H1 (cell line): ENCODE measurements around the gene CHN2. TPM values are rescaled to one million over a fixed set of nuclear protein-coding genes. Genes with fewer than 3 reads are reported as not detected.

Experiments
- CTCF ChIA-PET: fragments of 300-600 bp; sonication (Branson Sonifier 250); formaldehyde crosslinking; loops from one replicate; lab custom pipeline; 2021; ENCODE audit not compliant: partially characterized antibody; lab: Charles Lee
- POLR2A ChIA-PET: fragments of 300-600 bp; sonication (Branson Sonifier 250); formaldehyde crosslinking; loops from one replicate; lab custom pipeline; 2021; ENCODE audit warnings: inconsistent platforms; ENCODE audit not compliant: partially characterized antibody; lab: Charles Lee
- DNase-seq, 2 experiments: peaks; one replicate each; pipeline versions ENCODE4 v3.0.0 to v3.0.0-alpha.2; 2010 to 2022; ENCODE audit warnings: low spot score in 2 of 2, low read depth in 1 of 2, mixed read lengths in 1 of 2
- FAIRE-seq: peaks from 2 replicates; lab custom pipeline; 2011; peaks lifted over from hg19 to GRCh38; lab: Jason Lieb, UNC
- H2AFZ ChIP-seq: 2 replicates; pipeline ENCODE4 v1.8.1; 2012; ENCODE audit warnings: low read length, inconsistent platforms
- H2AK5ac ChIP-seq: 2 replicates; pipeline ENCODE4 v1.6.1; 2013; ENCODE audit warnings: low read depth, low read length
- H2BK120ac ChIP-seq: replicated peaks from 2 replicates; pipeline ENCODE3; 2013; ENCODE audit warnings: low read depth, low read length, inconsistent platforms
- H2BK12ac ChIP-seq: 2 replicates; pipeline ENCODE4 v1.6.1; 2013; ENCODE audit warnings: low read depth, low read length
- H2BK15ac ChIP-seq: 2 replicates; pipeline ENCODE4 v1.6.1; 2013; ENCODE audit warnings: low read length
- H2BK20ac ChIP-seq: 2 replicates; pipeline ENCODE4 v1.6.1; 2013; ENCODE audit warnings: low read length
- H2BK5ac ChIP-seq: 2 replicates; pipeline ENCODE4 v1.6.1; 2013; ENCODE audit warnings: low read depth, low read length
- H3K14ac ChIP-seq: 2 replicates; pipeline ENCODE4 v1.6.1; 2013; ENCODE audit warnings: inconsistent platforms; ENCODE audit not compliant: insufficient read length
- H3K18ac ChIP-seq: 2 replicates; pipeline ENCODE4 v1.6.1; 2013; ENCODE audit warnings: low read length; ENCODE audit errors: extremely low read depth
- H3K23ac ChIP-seq: 2 replicates; pipeline ENCODE4 v1.6.1; 2013; ENCODE audit warnings: inconsistent platforms; ENCODE audit not compliant: insufficient read length
- H3K23me2 ChIP-seq: 2 replicates; pipeline ENCODE4 v1.6.1; 2013; ENCODE audit warnings: low read depth, low read length
- H3K27ac ChIP-seq: 2 replicates; pipeline ENCODE4 v1.6.1; 2011; ENCODE audit warnings: low read depth, low read length, inconsistent platforms
- H3K27me3 ChIP-seq, 4 experiments: replicated peaks in 1 of 4; 1 replicate in 1 of 4; 2 replicates in 3 of 4; pipeline versions ENCODE4 v1.6.1 to v1.8.1; 2011 to 2013; ENCODE audit warnings: low read length in 3 of 4, mild to moderate bottlenecking in 3 of 4, inconsistent platforms in 2 of 4, mixed read lengths in 2 of 4, moderate library complexity in 1 of 4; ENCODE audit not compliant: control insufficient read depth in 3 of 4, insufficient read depth in 3 of 4; ENCODE audit errors: extremely low read depth in 1 of 4
- H3K36me3 ChIP-seq, 4 experiments: 2 replicates each; pipeline versions ENCODE4 v1.6.1 to v1.8.1; 2011 to 2013; ENCODE audit warnings: mild to moderate bottlenecking in 4 of 4, low read length in 3 of 4, moderate library complexity in 2 of 4, control low read depth in 1 of 4, inconsistent platforms in 1 of 4; ENCODE audit not compliant: insufficient read depth in 4 of 4, control insufficient read depth in 2 of 4
- H3K4ac ChIP-seq: replicated peaks from 2 replicates; pipeline ENCODE3; 2013; ENCODE audit warnings: low read length, low read depth, mixed read lengths, inconsistent platforms; ENCODE audit not compliant: insufficient read length
- H3K4me1 ChIP-seq, 4 experiments: replicated peaks in 1 of 4; 1 replicate in 1 of 4; 2 replicates in 3 of 4; pipeline versions ENCODE4 v1.6.1 to v1.8.1; 2011 to 2013; ENCODE audit warnings: low read length in 3 of 4, inconsistent platforms in 2 of 4, mixed read lengths in 1 of 4; ENCODE audit not compliant: insufficient read depth in 4 of 4, control insufficient read depth in 3 of 4
- H3K4me2 ChIP-seq, 2 experiments: 2 replicates each; pipeline versions ENCODE4 v1.6.1 to v1.8.1; 2011 to 2013; ENCODE audit warnings: low read depth in 2 of 2, low read length in 2 of 2, control low read depth in 1 of 2, inconsistent platforms in 1 of 2, mild to moderate bottlenecking in 1 of 2; ENCODE audit not compliant: insufficient read depth in 1 of 2
- H3K4me3 ChIP-seq, 4 experiments: fragments of 200-600, 300-600 bp in 1 of 4; sonication (generic), shearing (Covaris generic), sonication (Bioruptor Twin) in 1 of 4; 2 replicates each; pipeline versions ENCODE4 v1.5.1 to v1.8.1; 2011 to 2016; ENCODE audit warnings: low read length in 4 of 4, low read depth in 3 of 4, control low read depth in 2 of 4, inconsistent platforms in 2 of 4, mild to moderate bottlenecking in 2 of 4, mixed read lengths in 1 of 4, moderate library complexity in 1 of 4; ENCODE audit not compliant: insufficient read depth in 2 of 4; ENCODE audit errors: extremely low read depth in 1 of 4
- H3K56ac ChIP-seq: replicated peaks from 2 replicates; pipeline ENCODE3; 2013; ENCODE audit warnings: low read depth, mild to moderate bottlenecking, mixed read lengths, low read length, inconsistent platforms; ENCODE audit not compliant: insufficient read length
- H3K79me1 ChIP-seq: 2 replicates; pipeline ENCODE4 v1.6.1; 2013; ENCODE audit warnings: low read depth, low read length, control low read depth
- H3K79me2 ChIP-seq, 2 experiments: 2 replicates each; pipeline versions ENCODE4 v1.6.1 to v1.8.1; 2012 to 2013; ENCODE audit warnings: low read length in 2 of 2, mild to moderate bottlenecking in 2 of 2, inconsistent platforms in 1 of 2; ENCODE audit not compliant: insufficient read depth in 2 of 2, control insufficient read depth in 1 of 2
- H3K9ac ChIP-seq, 4 experiments: replicated peaks in 1 of 4; 1 replicate in 1 of 4; 2 replicates in 3 of 4; pipeline versions ENCODE4 v1.6.1 to v1.8.1; 2011 to 2013; ENCODE audit warnings: low read depth in 3 of 4, low read length in 3 of 4, control low read depth in 2 of 4, mild to moderate bottlenecking in 2 of 4, moderate library complexity in 2 of 4, inconsistent platforms in 1 of 4; ENCODE audit errors: extremely low read depth in 1 of 4
- H3K9me3 ChIP-seq, 2 experiments: 2 replicates each; pipeline versions ENCODE4 v1.6.1 to v1.8.1; 2012 to 2013; ENCODE audit warnings: mild to moderate bottlenecking in 2 of 2, moderate library complexity in 2 of 2, control low read depth in 1 of 2, inconsistent platforms in 1 of 2, low read depth in 1 of 2, low read length in 1 of 2, mixed read lengths in 1 of 2; ENCODE audit not compliant: insufficient read depth in 2 of 2
- H4K20me1 ChIP-seq, 2 experiments: replicated peaks in 1 of 2; 2 replicates each; pipeline versions ENCODE3 to v1.8.1; 2011 to 2013; ENCODE audit warnings: inconsistent platforms in 2 of 2, low read length in 2 of 2, mild to moderate bottlenecking in 1 of 2; ENCODE audit not compliant: insufficient read depth in 2 of 2, control insufficient read depth in 1 of 2
- H4K5ac ChIP-seq: 2 replicates; pipeline ENCODE4 v1.6.1; 2013; ENCODE audit warnings: low read length, low read depth, mixed read lengths, inconsistent platforms; ENCODE audit not compliant: insufficient read length
- H4K8ac ChIP-seq: 2 replicates; pipeline ENCODE4 v1.8.0; 2013; ENCODE audit warnings: mild to moderate bottlenecking, moderate library complexity, low read length, inconsistent platforms; ENCODE audit not compliant: insufficient read depth; ENCODE audit errors: extremely low read depth
- H4K91ac ChIP-seq: replicated peaks from 2 replicates; pipeline ENCODE3; 2013; ENCODE audit warnings: low read length, mixed read lengths, inconsistent platforms; ENCODE audit not compliant: insufficient read length
- BACH1 ChIP-seq: IDR thresholded peaks from 2 replicates; pipeline ENCODE4 v1.6.1; 2012; ENCODE audit warnings: low read length, improper control_type of control experiment
- POLR2AphosphoS5 ChIP-seq: IDR thresholded peaks from 2 replicates; pipeline ENCODE4 v1.6.1; 2011; ENCODE audit warnings: low read depth, low read length
- SIRT6 ChIP-seq: IDR thresholded peaks from one replicate; pipeline ENCODE4 v1.7.1; 2012; ENCODE audit warnings: low read length, inconsistent platforms
- TBP ChIP-seq: IDR thresholded peaks from 2 replicates; pipeline ENCODE4 v1.6.1; 2011; ENCODE audit warnings: low read depth, low read length, improper control_type of control experiment
- WGBS, 2 experiments: shearing (Covaris generic) in 1 of 2; methylation state at CpG; one replicate each; pipeline versions ENCODE4 v1.1.6 to v1.1.7; 2013 to 2015; ENCODE audit warnings: low lambda C conversion rate in 2 of 2, mixed read lengths in 2 of 2, inconsistent platforms in 1 of 2, low coverage in 1 of 2, missing lambda C conversion rate in 1 of 2; ENCODE audit not compliant: insufficient replicate concordance in 2 of 2, insufficient coverage in 1 of 2, insufficient read length in 1 of 2; ENCODE audit errors: extremely low coverage in 1 of 2, missing lambda C conversion rate in 1 of 2; 5-methylcytosine and 5-hydroxymethylcytosine counted together
- polyA plus RNA-seq, 7 experiments: library from polyadenylated mRNA; depleted of rRNA in 3 of 7; stranded (reverse) in 5 of 7; unstranded in 2 of 7; fragments of >200 nt in 5 of 7; fragments of 200-250 nt in 2 of 7; gene quantifications; 1 replicate in 5 of 7; 2 replicates in 1 of 7; 4 replicates in 1 of 7; pipeline versions ENCODE4 v1.2.1 to v1.2.3, GENCODE V29; 2011 to 2013; ENCODE audit warnings: missing spikeins in 2 of 7, mixed read lengths in 2 of 7
- total RNA-seq: library from RNA; stranded (reverse); fragmentation: NEBNext Ultra II Directional; extraction: Animal tissue kit (Norgen Biotek cat#: 25700); gene quantifications from 2 replicates; pipeline ENCODE4 v1.2.1, GENCODE V29; 2021

Gene CHN2
- total and polyA plus RNA-seq, 2 of the 8 experiments (the other 6 are each of a cell fraction or from before 2014, with no cell fraction given): 2.9 to 4.8 TPM

DNA sequence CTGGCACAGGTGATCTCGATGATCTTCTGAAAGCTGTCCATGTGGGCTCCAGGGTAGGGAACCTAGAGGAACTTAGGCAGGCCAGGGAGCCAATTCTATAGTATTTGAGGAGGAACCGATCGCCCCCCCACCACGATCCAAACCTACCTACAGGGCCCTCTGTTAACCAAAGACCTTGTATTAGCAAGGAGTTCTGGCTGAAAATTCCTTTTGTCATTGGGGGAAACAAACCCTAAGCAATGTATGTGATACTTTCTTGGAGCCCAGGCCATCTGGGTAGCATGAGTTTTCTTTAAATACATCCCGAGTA, 62.1 kb downstream of the CHN2 start:
- Histone ChIP-seq H3K27me3 (no peaks in the 10 kb centered on the region), H3K23me2 (no peaks in the 10 kb centered on the region), H2AFZ (no peak overlapping the region), H3K14ac (no peak overlapping the region), H3K79me2 (no peaks in the 10 kb centered on the region), H2AK5ac (no peak overlapping the region), H2BK12ac (no peak overlapping the region), H2BK120ac (no peak overlapping the region), H3K9me3 (no peaks in the 10 kb centered on the region), H3K36me3 (no peaks in the 10 kb centered on the region), H3K79me1 (no peaks in the 10 kb centered on the region), H3K9ac (no peak overlapping the region), H3K23ac (no peak overlapping the region), H2BK5ac (no peak overlapping the region), H4K8ac (no peak overlapping the region), H4K5ac (no peak overlapping the region), H3K4me1 (0 out of 7 replicates have a peak, but pooled peaks cover 0 to 2% (median 0%) of the 10 kb centered on the region in 4 experiments), H2BK20ac (no peak overlapping the region), H2BK15ac (no peak overlapping the region), H3K56ac (no peak overlapping the region), H3K18ac (no peak overlapping the region), H3K4me3 (no peak overlapping the region), H3K27ac (no peak overlapping the region), H3K4me2 (no peak overlapping the region), H3K4ac (no peak overlapping the region), H4K20me1 (no peaks in the 10 kb centered on the region), H4K91ac (no peak overlapping the region)
- 94% methylated on average over 5 of the region's 5 CpGs; no CpG with 5 or more reads in 1 of the 2 experiments for WGBS, 2 experiments
- ChIA-PET CTCF (interaction anchor here (0.7 kb wide), 1 partner anchor 84 kb away, joined by 3 read pairs; no protein-coding TSS in a partner anchor), POLR2A (no interaction called here)
- TF ChIP-seq BACH1 (no peak), TBP (no peak), POLR2AphosphoS5 (no peak), SIRT6 (no peak)
- FAIRE-seq (no peak), DNase-seq (no peak)
